Muscle of arm (tissue), 12 donors: ENCODE results near the gene ZNF488. TPM values are rescaled to one million over a fixed set of nuclear protein-coding genes. Genes with fewer than 3 reads are reported as not detected.

ENCODE experiments used
- DNase-seq: peaks from one replicate; pipeline ENCODE4 v3.0.0-alpha.2; 2013
- polyA plus RNA-seq, 12 donors: library from polyadenylated mRNA; unstranded; fragments of 120-200 nt; gene quantifications; one replicate each; pipeline ENCODE4 v1.2.1, GENCODE V29; 2013; ENCODE audit not compliant: insufficient read length in 12 of 12

Gene ZNF488
- polyA plus RNA-seq, 12 donors, result 2.0 to 5.1 (median 3.8) TPM; not detected in 1

GRCh38 chr10:47367646-47368045, 16.4 kb downstream of the ZNF488 start:
- DNase-seq, result no peak

DNA sequence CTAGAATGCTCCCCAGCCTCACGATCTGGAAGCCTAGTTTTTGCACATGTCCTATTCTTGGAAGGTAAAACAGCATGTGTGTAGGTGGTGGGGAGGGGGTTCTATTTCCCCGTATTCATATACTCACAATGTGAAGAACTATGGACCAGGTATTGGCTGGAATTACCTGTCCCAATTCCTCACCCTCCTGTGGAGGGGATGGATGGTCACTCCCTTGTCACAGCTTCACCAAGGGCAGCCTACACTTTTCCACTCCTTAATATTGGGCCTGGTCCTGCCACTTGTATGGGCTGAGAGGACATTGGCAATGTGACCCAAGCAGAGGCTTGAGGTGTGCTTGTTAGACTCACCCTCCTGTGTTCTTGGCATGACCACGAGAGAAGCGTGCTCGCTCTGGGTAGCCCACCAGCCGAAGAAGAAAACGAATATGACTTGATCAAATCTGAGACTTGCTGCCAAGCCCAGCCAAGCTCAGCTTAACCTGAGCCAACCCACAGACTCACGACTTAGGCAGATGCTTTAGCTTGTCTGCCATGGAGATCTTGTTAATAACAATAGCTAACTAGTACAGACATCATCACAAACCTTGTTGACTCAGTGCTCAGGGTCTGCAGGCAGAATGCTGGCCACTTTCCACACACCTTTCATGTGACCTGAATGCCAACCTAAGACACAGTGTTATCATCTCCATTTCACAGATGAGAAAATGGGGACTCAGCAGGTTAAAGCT, 17.2 kb downstream of the ZNF488 start:
- no peak for DNase-seq

DNA sequence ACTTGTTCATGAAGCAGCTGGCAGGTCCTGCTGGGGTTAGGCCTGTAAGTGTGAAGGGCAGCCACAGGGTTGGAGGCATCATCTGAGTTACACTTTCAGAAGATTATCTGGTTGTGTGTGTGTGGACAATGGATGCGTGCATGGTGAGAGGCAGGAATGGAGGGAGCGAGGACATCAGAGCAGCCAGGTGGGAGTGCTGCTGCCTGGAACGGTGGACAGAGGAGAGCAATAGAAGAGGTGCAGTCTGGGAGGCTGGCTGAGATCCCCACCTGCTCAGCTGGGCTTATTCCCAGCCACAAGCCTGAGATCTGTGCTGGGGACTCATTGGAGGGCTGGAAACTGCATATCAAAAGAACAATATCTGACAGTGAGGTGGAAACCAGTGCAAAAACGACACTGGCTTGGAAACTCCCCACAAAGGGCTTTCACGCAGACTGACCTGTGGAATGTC, 17.9 kb downstream of the ZNF488 start:
- DNase-seq, result no peak

DNA sequence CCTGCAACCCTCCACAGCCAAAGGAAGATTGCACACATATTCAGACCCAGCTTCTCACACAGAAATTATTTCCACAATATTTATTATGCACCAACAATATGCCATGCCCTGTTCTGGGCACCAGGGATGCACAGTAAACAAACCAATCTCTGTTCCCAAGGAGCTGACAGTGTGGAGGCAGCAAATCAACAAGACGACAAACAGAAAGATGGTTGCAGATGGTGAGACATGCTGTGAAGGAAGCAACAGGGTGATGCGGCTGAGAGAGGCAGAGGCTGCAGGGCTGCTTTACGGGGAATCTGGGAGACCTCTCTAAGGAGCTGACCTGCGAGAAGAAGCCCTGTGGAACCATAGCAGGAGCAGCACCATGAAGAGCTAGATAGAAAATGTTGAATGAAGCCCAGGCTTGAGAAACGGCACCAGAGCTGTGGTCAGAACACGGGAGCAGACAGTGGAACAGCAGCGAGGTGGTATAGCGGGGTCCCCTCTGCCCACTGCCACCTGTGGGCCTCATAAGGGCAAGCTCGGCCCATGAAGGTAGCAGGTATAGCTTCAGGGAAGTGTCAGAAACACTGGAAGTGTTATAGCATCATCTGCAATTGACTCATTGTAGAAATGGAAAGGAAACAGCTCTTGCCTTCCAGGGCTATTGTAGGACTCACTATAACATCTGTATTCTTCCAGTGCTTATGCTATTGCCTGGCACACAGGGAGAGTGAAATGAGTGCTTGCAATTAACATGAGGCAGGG, 18.5 kb downstream of the ZNF488 start:
- DNase-seq, result no peak

- no peak for DNase-seq
These were observed 19.2 kb downstream of the ZNF488 start for GRCh38 chr10:47364911-47365310.

- DNase-seq, result no peak
These were observed 19.7 kb downstream of the ZNF488 start for GRCh38 chr10:47364366-47364765.

GRCh38 chr10:47363781-47364180, 20.3 kb downstream of the ZNF488 start:
- DNase-seq, result no peak

GRCh38 chr10:47362199-47362598, 21.9 kb downstream of the ZNF488 start:
- no peak for DNase-seq

GRCh38 chr10:47361293-47361692, 22.8 kb downstream of the ZNF488 start:
- no peak for DNase-seq

DNA sequence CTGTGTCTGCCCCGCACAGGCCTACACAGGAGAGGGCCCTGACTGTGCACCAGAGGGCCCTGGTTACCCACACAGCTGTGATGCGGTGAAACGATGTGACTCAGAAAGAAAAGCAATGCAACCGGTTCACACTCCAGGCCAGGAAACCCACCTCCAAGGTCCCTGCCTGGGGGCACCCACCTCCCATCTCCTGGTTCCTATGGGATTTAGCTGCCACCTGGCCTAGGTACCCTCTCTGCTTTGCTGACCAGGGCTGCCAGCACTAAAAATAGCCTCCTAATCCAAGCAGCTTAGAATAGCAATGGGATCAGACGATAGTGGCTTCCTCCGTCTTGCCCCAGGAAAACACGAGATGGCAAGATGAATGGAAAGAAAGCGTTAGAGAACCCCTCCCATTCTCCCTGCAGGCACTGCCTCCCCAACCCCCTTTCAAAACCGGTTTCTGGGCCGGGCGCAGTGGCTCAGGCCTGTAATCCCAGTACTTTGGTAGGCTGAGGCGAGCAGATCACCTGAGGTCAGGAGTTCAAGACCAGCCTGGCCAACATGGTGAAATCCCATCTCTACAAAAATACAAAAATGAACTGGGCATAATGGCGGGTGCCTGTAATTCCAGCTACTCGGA, 23.6 kb downstream of the ZNF488 start:
- no peak for DNase-seq

- no peak for DNase-seq
These were observed 24.3 kb downstream of the ZNF488 start for GRCh38 chr10:47359626-47360418.

DNA sequence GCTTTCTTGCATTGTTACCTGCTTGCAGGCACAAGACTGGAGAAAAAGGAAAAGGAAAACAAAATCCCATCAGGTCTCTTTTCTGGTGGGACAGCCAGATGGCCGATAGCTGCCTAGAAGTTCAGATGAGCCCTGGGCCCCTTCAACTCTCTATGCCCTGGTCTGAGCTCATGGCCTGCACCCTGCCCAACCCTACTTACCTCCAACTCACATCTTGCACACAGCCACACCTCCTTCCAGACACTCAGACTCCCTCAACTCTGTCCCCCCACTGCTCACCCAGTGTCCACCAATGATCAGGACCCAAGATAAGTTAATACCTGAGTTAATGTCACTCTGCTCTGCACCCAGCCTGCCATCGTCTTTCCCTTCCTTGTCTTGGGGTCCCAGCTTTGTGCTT, 25.0 kb downstream of the ZNF488 start:
- no peak for DNase-seq

- DNase-seq, result no peak
These were observed 25.6 kb downstream of the ZNF488 start for GRCh38 chr10:47358457-47358856.

- DNase-seq, result no peak
These were observed 26.2 kb downstream of the ZNF488 start for GRCh38 chr10:47357911-47358310.

GRCh38 chr10:47357131-47357582, 26.9 kb downstream of the ZNF488 start:
- no peak for DNase-seq

- no peak for DNase-seq
These were observed 27.4 kb downstream of the ZNF488 start for GRCh38 chr10:47356708-47357107.

DNA sequence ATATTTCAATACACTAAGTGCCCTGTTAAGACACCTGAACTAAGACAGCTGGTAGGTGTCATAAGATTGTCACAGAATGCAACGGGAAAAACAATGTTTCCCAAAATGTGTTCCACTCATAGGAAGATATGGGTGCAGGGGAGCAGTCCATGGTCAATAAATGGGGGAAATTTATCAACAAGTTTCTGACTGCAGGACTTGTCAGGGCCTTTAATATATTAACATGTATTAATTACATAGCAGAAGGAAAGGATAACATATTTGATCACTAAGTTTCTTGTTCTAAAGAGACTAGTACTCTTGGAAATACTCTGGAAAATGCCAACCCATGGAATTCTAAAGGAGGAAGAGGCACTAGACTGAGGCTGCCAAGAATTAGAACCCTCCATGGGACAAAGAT, 29.2 kb downstream of the ZNF488 start:
- DNase-seq, result no peak

DNA sequence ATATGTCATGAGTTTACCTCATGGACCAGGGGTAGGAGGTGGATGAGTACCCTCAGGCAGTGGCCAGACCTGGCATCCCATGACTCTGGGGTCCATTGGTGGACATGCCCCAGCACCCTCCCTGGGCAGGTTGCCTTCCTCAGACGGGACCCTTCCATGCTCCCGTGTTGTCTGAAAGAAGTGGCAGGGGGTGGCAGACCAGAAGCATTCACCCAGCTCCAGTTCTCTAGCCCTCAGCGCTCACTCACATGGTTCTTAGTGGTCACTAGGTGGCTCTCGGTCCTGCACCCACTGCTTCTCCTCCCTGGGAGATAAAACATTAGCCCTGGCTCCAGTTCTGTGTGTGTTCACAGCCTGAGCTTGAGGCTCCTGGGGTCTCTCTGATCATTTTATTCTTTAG, 29.9 kb downstream of the ZNF488 start:
- no peak for DNase-seq

DNA sequence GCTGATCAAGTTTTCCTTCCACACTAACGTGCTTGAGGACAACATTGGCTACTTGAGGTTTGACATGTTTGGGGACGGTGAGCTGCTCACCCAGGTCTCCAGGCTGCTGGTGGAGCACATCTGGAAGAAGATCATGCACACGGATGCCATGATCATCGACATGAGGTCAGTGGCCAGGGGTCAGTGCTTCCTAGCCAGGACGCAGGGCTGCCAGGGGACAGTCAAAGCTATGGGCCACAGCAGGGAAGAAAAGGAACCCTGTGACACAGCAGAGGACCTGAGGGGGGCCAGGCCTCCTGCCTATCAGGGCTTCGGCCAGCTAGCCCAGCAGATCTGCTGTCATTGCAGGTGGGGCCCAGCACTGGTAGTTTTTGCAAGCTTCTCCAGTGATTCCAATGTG, 30.7 kb downstream of the ZNF488 start:
- no peak for DNase-seq

GRCh38 chr10:47351899-47352815, 31.9 kb downstream of the ZNF488 start:
- no peak for DNase-seq
